K562 (cell line): ENCODE results near the gene CHRNA9. TPM values are rescaled to one million over a fixed set of nuclear protein-coding genes. Genes with fewer than 3 reads are reported as not detected.

Experiments
- ATAC-seq: fragments of 200-7000 bp; cut with Tn5 transposase; 3 replicates; pipeline ENCODE4 v1.9.1; 2020; ENCODE audit warnings: moderate library complexity
- BruUV-seq: library from RNA; stranded (reverse); fragments of 400-500 nt; replicated peaks from 2 replicates; lab custom pipeline; 2021; lab: Mats Ljungman, UMichigan
- CTCF ChIA-PET: fragments of 300-600 bp; formaldehyde crosslinking; extraction: SDS; loops from one replicate; lab custom pipeline; 2021; ENCODE audit warnings: low intra/inter-chr PET ratio; lab: Yijun Ruan, JAX
- POLR2A ChIA-PET: fragments of 300-600, 350-650 bp; sonication (Branson Sonifier 250); formaldehyde crosslinking; extraction: SDS; loops from one replicate; lab custom pipeline; 2021; ENCODE audit warnings: antibody characterized with exemption, inconsistent platforms; lab: Yijun Ruan, JAX
- DNase-seq, 4 experiments: peaks; one replicate each; pipeline versions ENCODE4 v3.0.0 to v3.0.0-alpha.2; 2011 to 2018; ENCODE audit warnings: low spot score in 3 of 4, mixed read lengths in 3 of 4; ENCODE audit errors: extremely low read depth in 1 of 4
- FAIRE-seq: peaks from 2 replicates; lab custom pipeline; 2011; peaks lifted over from hg19 to GRCh38; lab: Jason Lieb, UNC
- H2AFZ ChIP-seq: 2 replicates; pipeline ENCODE4 v1.6.0; 2011; ENCODE audit warnings: low read depth, low read length, control low read depth, inconsistent platforms
- H3K27ac ChIP-seq: fragments of 200-600 bp; 3 replicates; pipeline ENCODE4 v1.8.0; 2011; ENCODE audit warnings: low read depth, mild to moderate bottlenecking, control low read depth, inconsistent platforms, low read length, moderate library complexity, mixed read lengths; ENCODE audit errors: extremely low read depth
- H3K27me3 ChIP-seq, 2 experiments: fragments of 300-600 bp in 1 of 2; 2 replicates in 1 of 2; 3 replicates in 1 of 2; pipeline versions ENCODE4 v1.6.0 to v1.8.0; 2011; ENCODE audit warnings: inconsistent platforms in 2 of 2, low read length in 2 of 2, mild to moderate bottlenecking in 1 of 2, mixed read lengths in 1 of 2, moderate library complexity in 1 of 2; ENCODE audit not compliant: control insufficient read depth in 2 of 2, insufficient read depth in 2 of 2
- H3K36me3 ChIP-seq: fragments of 300-600 bp; 3 replicates; pipeline ENCODE4 v1.8.0; 2011; ENCODE audit warnings: mild to moderate bottlenecking, low read length, inconsistent platforms; ENCODE audit not compliant: control insufficient read depth, insufficient read depth
- H3K4me1 ChIP-seq, 2 experiments: fragments of 200-600 bp in 1 of 2; replicated peaks in 1 of 2; 2 replicates in 1 of 2; 3 replicates in 1 of 2; pipeline versions ENCODE4 v1.5.1 to v1.8.0; 2011; ENCODE audit warnings: inconsistent platforms in 2 of 2, low read length in 2 of 2, mild to moderate bottlenecking in 1 of 2, mixed read lengths in 1 of 2, moderate library complexity in 1 of 2; ENCODE audit not compliant: control insufficient read depth in 2 of 2, insufficient read depth in 2 of 2
- H3K4me2 ChIP-seq: 2 replicates; pipeline ENCODE4 v1.6.1; 2011; ENCODE audit warnings: low read length, control low read depth, inconsistent platforms, mixed read lengths; ENCODE audit not compliant: insufficient read depth
- H3K4me3 ChIP-seq: fragments of 200-600 bp; sonication (generic), shearing (Covaris generic); 2 replicates; pipeline ENCODE4 v1.5.1; 2016; ENCODE audit warnings: control low read depth, inconsistent platforms
- H3K79me2 ChIP-seq: fragments of 200-600 bp; 3 replicates; pipeline ENCODE4 v1.8.0; 2011; ENCODE audit warnings: low read length, inconsistent platforms; ENCODE audit not compliant: control insufficient read depth, insufficient read depth
- H3K9ac ChIP-seq, 2 experiments: 2 replicates each; pipeline versions ENCODE4 v1.6.0 to v1.6.1; 2011; ENCODE audit warnings: low read depth in 2 of 2, low read length in 2 of 2, control low read depth in 1 of 2, inconsistent platforms in 1 of 2, mild to moderate bottlenecking in 1 of 2, mixed read lengths in 1 of 2; ENCODE audit not compliant: insufficient read depth in 1 of 2
- H3K9me1 ChIP-seq: one replicate; pipeline ENCODE4 v1.6.0; 2011; ENCODE audit warnings: inconsistent platforms, mild to moderate bottlenecking, low read length, moderate library complexity; ENCODE audit not compliant: control insufficient read depth, insufficient read depth
- H3K9me3 ChIP-seq: replicated peaks from 2 replicates; pipeline ENCODE4 v1.5.1; 2011; ENCODE audit warnings: low read depth, low read length, inconsistent platforms; ENCODE audit not compliant: control insufficient read depth, insufficient read depth
- H4K20me1 ChIP-seq: replicated peaks from 2 replicates; pipeline ENCODE4 v1.6.1; 2011; ENCODE audit warnings: low read length, inconsistent platforms, mixed read lengths; ENCODE audit not compliant: control insufficient read depth, insufficient read depth
- BCOR ChIP-seq: fragments of 450-650 bp; IDR thresholded peaks from 2 replicates; pipeline ENCODE4 v1.6.1; 2016
- CREM ChIP-seq: IDR thresholded peaks from 2 replicates; pipeline ENCODE4 v1.6.1; 2014; ENCODE audit warnings: antibody characterized with exemption, low read depth
- ETV6 ChIP-seq, 3 experiments: fragments of 150-350 bp in 1 of 3; sonication (generic) in 1 of 3; formaldehyde crosslinking in 1 of 3; IDR thresholded peaks; 2 replicates each; pipeline versions ENCODE4 v1.6.1 to v1.8.0; 2014 to 2022; ENCODE audit warnings: borderline replicate concordance in 2 of 3, low read depth in 2 of 3, antibody characterized with exemption in 1 of 3, low read length in 1 of 3, mild to moderate bottlenecking in 1 of 3, missing genetic modification reagents in 1 of 3
- HMGN3 ChIP-seq: IDR thresholded peaks from 2 replicates; pipeline ENCODE4 v1.6.1; 2011; ENCODE audit warnings: borderline replicate concordance, low read depth, mild to moderate bottlenecking, mixed read lengths, low read length; ENCODE audit not compliant: insufficient read length; ENCODE audit errors: extremely low read depth
- LARP7 ChIP-seq: fragments of 450-650 bp; IDR thresholded peaks from 2 replicates; pipeline ENCODE4 v1.6.1; 2016
- MAZ ChIP-seq, 2 experiments: fragments of 450-650 bp in 1 of 2; sonication (generic) in 1 of 2; formaldehyde crosslinking; IDR thresholded peaks in 1 of 2; conservative IDR thresholded peaks in 1 of 2; 2 replicates each; pipeline versions ENCODE4 v1.4.0 to v1.5.0; 2020; ENCODE audit warnings: mild to moderate bottlenecking in 1 of 2, missing genetic modification reagents in 1 of 2
- MEIS2 ChIP-seq: fragments of 450-650 bp; IDR thresholded peaks from 2 replicates; pipeline ENCODE4 v1.6.1; 2014; ENCODE audit warnings: mild to moderate bottlenecking; ENCODE audit not compliant: partially characterized antibody
- NR1H2 ChIP-seq: sonication (generic); formaldehyde crosslinking; IDR thresholded peaks from 2 replicates; pipeline ENCODE4 v1.4.0; 2020; ENCODE audit warnings: mild to moderate bottlenecking, missing genetic modification reagents
- POU5F1 ChIP-seq: fragments of 150-350 bp; IDR thresholded peaks from 2 replicates; pipeline ENCODE4 v1.6.1; 2014; ENCODE audit warnings: borderline replicate concordance, low read length, low read depth, mild to moderate bottlenecking; ENCODE audit not compliant: partially characterized antibody
- RBM25 ChIP-seq: fragments of 200-400 bp; formaldehyde crosslinking; IDR thresholded peaks from 2 replicates; pipeline ENCODE4 v1.6.1; 2018; ENCODE audit warnings: low read length, low read depth, moderate library complexity; ENCODE audit not compliant: severe bottlenecking
- TAF15 ChIP-seq: fragments of 200-400 bp; formaldehyde crosslinking; IDR thresholded peaks from 2 replicates; pipeline ENCODE4 v1.6.1; 2017; ENCODE audit warnings: mild to moderate bottlenecking, low read depth, low read length, moderate library complexity
- ZKSCAN8 ChIP-seq: fragments of 200-800 bp; sonication (Bioruptor generic); IDR thresholded peaks from 2 replicates; pipeline ENCODE4 v1.6.1; 2016; ENCODE audit warnings: missing genetic modification characterization, missing compliant biosample characterization
- WGBS: fragments of 100-300 bp; shearing (Covaris generic); methylation state at CpG from one replicate; pipeline ENCODE4 v1.1.6; 2016; ENCODE audit warnings: low coverage, mixed read lengths; ENCODE audit not compliant: insufficient coverage; ENCODE audit errors: missing lambda C conversion rate; 5-methylcytosine and 5-hydroxymethylcytosine counted together
- in situ Hi-C: fragments of 300-500 bp; cut with MboI; formaldehyde crosslinking; loops from 4 replicates; pipeline ENCODE4 v1.15.0; 2018; ENCODE audit warnings: inconsistent platforms, mixed read lengths
- intact Hi-C: fragments of 100-400 bp; cut with micrococcal nuclease; formaldehyde crosslinking; loops from 2 replicates; pipeline ENCODE4 v1.14.2; 2022
- polyA plus RNA-seq, 8 experiments: library from polyadenylated mRNA; depleted of rRNA in 4 of 8; stranded (reverse) in 5 of 8; unstranded in 3 of 8; fragments of >200 nt; fragmentation: Nextera tagmentation in 2 of 8; fragmentation: Illumina TruSeq in 1 of 8; extraction: Ambion mirVana in 2 of 8; extraction: Trizol in 1 of 8; gene quantifications; 2 replicates each; pipeline versions ENCODE4 v1.2.1 to v1.2.3, GENCODE V29; 2011 to 2014; ENCODE audit warnings: inconsistent platforms in 1 of 8, missing spikeins in 1 of 8
- total RNA-seq, 7 experiments: library from RNA; depleted of rRNA in 6 of 7; stranded (reverse); fragments of >200 nt in 6 of 7; fragmentation: Illumina TruSeq in 2 of 7; extraction: Trizol in 2 of 7; gene quantifications; 2 replicates each; pipeline versions ENCODE4 v1.2.1 to v1.2.3, GENCODE V29; 2011 to 2021; ENCODE audit warnings: low replicate concordance in 1 of 7
- TF ChIP-seq, protein P1 (sequence below): fragments of 250-450 bp; sonication (Bioruptor Pico); IDR thresholded peaks from 2 replicates; pipeline ENCODE4 v1.8.0; 2021; ENCODE audit warnings: moderate library complexity, mild to moderate bottlenecking, inconsistent platforms
- TF ChIP-seq, protein P2 (sequence below): fragments of 450-650 bp; formaldehyde crosslinking; IDR thresholded peaks from 2 replicates; pipeline ENCODE4 v1.4.0; 2020; ENCODE audit warnings: mild to moderate bottlenecking, mixed read lengths
- TF ChIP-seq, protein P3 (sequence below), 2 experiments: IDR thresholded peaks; 2 replicates each; pipeline ENCODE4 v1.6.1; 2011; ENCODE audit warnings: borderline replicate concordance in 1 of 2, control low read depth in 1 of 2, low read depth in 1 of 2, low read length in 1 of 2, mild to moderate bottlenecking in 1 of 2, mixed read lengths in 1 of 2, moderate library complexity in 1 of 2; ENCODE audit not compliant: insufficient read depth in 1 of 2, insufficient read length in 1 of 2, poor library complexity in 1 of 2, severe bottlenecking in 1 of 2; ENCODE audit errors: extremely low read depth in 1 of 2

CHRNA9 gene
- total and polyA plus RNA-seq, 9 of the 15 experiments (the other 6 are each of a cell fraction or from before 2014, with no cell fraction given), result not detected

DNA sequence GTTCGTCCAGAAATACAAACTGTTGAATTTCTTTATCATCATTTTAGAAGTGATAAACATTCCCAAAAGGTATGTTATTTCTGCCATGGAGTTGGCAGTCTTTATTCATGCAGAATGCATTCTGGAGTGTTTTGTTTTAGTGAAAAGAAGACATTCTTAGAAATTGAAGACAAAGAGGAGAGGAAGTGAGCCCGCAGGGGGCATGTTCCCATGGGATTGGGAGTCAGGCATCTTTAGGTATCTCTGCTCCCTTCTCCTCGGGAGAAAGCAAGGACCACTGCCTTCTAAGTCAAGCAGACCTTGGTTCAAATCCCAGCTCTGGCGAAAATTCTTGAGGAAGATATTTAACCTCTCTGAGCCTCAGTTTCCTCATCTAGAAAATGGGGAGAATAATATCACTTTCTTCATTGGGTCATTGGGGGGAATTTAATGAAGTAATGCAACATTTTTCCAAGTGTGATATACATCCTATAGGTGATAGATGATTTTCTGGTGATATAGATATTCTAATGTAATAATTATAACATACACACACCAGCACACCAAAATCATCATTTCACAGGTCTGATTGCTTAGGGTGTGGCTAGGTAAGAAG lies 26.5 kb upstream of the CHRNA9 start:
- in situ Hi-C loops, result no loop called here
- Histone ChIP-seq H3K9me1 (no peaks in the 10 kb centered on the region), H3K4me3 (no peak overlapping the region), H3K9ac (no peak overlapping the region), H3K79me2 (no peaks in the 10 kb centered on the region), H3K27me3 (no peaks in the 10 kb centered on the region), H3K4me2 (peak overlapping the region; percentile 21), H2AFZ (peak overlapping the region; percentile 61; the same call in 1 of the 2 replicates), H4K20me1 (no peaks in the 10 kb centered on the region), H3K9me3 (0 out of 2 replicates have a peak, but pooled peaks cover 6% of the 10 kb centered on the region), H3K27ac (peak overlapping the region; percentile 29; the same call in 1 of the 3 replicates), H3K36me3 (no peaks in the 10 kb centered on the region), H3K4me1 (peaks cover 5 to 43% of the 10 kb centered on the region in 2 experiments)
- BruUV-seq, result no TSS peak
- 25% methylated on average over 4 of the region's 4 CpGs for WGBS
- intact Hi-C loops, result loop anchor here (1.0 to 5.0 kb wide), 5 partner anchors 41 to 252 kb away; partner anchors contain the start of gene N4BP2
- ChIA-PET POLR2A (interaction anchor here (1.0 to 1.8 kb wide), 2 partner anchors 8 to 253 kb away, joined by 3 to 7 read pairs; no protein-coding TSS in a partner anchor), CTCF (interaction anchor here (0.6 to 2.3 kb wide), 7 partner anchors 17 to 254 kb away, joined by 3 to 20 read pairs (median 3); partner anchors contain the start of gene N4BP2)
- DNase-seq (no peak), FAIRE-seq (no peak), ATAC-seq (no peak)
- TF ChIP-seq, protein P1, sequence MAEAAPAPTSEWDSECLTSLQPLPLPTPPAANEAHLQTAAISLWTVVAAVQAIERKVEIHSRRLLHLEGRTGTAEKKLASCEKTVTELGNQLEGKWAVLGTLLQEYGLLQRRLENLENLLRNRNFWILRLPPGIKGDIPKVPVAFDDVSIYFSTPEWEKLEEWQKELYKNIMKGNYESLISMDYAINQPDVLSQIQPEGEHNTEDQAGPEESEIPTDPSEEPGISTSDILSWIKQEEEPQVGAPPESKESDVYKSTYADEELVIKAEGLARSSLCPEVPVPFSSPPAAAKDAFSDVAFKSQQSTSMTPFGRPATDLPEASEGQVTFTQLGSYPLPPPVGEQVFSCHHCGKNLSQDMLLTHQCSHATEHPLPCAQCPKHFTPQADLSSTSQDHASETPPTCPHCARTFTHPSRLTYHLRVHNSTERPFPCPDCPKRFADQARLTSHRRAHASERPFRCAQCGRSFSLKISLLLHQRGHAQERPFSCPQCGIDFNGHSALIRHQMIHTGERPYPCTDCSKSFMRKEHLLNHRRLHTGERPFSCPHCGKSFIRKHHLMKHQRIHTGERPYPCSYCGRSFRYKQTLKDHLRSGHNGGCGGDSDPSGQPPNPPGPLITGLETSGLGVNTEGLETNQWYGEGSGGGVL (CRISPR knock-in tag), result no peak
- TF ChIP-seq MAZ (CRISPR knock-in tag; conservative IDR thresholded peaks at IDR 0.05 in 1 of 2, IDR thresholded peaks at IDR 0.05 in 1 of 2) (0 out of 4 replicates have a peak, but pooled peaks of 1 of the 2 experiments have one; percentile 27), POU5F1 (no peak), RBM25 (peak; percentile 93), CREM (no peak), BCOR (peak; percentile 65; the same call in 1 of the 2 replicates), ETV6 (IDR thresholded peaks at IDR 0.05; ENCODE audit: borderline replicate concordance in 1 of 2, low read depth in 2 of 2, low read length in 1 of 2) (peak in 1 of 2 experiments; percentile 8; a peak in 1 of 4 replicates), ETV6 (CRISPR knock-in tag; IDR thresholded peaks at IDR 0.05; ENCODE audit: borderline replicate concordance) (no peak), LARP7 (no peak), TAF15 (no peak), ZKSCAN8 (CRISPR knock-in tag) (peak; percentile 33; the same call in 1 of the 2 replicates), HMGN3 (no peak), NR1H2 (no peak), MEIS2 (no peak)
- TF ChIP-seq, protein P2, sequence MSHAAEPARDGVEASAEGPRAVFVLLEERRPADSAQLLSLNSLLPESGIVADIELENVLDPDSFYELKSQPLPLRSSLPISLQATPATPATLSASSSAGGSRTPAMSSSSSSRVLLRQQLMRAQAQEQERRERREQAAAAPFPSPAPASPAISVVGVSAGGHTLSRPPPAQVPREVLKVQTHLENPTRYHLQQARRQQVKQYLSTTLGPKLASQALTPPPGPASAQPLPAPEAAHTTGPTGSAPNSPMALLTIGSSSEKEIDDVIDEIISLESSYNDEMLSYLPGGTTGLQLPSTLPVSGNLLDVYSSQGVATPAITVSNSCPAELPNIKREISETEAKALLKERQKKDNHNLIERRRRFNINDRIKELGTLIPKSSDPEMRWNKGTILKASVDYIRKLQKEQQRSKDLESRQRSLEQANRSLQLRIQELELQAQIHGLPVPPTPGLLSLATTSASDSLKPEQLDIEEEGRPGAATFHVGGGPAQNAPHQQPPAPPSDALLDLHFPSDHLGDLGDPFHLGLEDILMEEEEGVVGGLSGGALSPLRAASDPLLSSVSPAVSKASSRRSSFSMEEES (CRISPR knock-in tag), result no peak
- TF ChIP-seq, protein P3, sequence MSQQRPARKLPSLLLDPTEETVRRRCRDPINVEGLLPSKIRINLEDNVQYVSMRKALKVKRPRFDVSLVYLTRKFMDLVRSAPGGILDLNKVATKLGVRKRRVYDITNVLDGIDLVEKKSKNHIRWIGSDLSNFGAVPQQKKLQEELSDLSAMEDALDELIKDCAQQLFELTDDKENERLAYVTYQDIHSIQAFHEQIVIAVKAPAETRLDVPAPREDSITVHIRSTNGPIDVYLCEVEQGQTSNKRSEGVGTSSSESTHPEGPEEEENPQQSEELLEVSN (IDR thresholded peaks at IDR 0.05; ENCODE audit: borderline replicate concordance in 1 of 2, extremely low read depth in 1 of 2, insufficient read depth in 1 of 2, insufficient read length in 1 of 2, low read depth in 1 of 2, low read length in 1 of 2, poor library complexity in 1 of 2, severe bottlenecking in 1 of 2), result no peak
